Tibial nerve (tissue), 3 donors: ENCODE results near the gene SDK1.

Experiments used
- POLR2A ChIP-seq, 2 donors: fragments of 450-650 bp; IDR thresholded peaks; one replicate each; pipeline ENCODE4 v1.6.1; 2017; ENCODE audit warnings: antibody characterized with exemption in 2 of 2, mild to moderate bottlenecking in 2 of 2, moderate library complexity in 2 of 2
- TF ChIP-seq, protein P1 (sequence below), 5 experiments: fragments of 200-600 bp in 3 of 5; fragments of 450-650 bp in 2 of 5; sonication (generic) in 3 of 5; IDR thresholded peaks; one replicate each; pipeline ENCODE4 v1.5.1; 2016 to 2019; ENCODE audit warnings: antibody characterized with exemption in 5 of 5, mild to moderate bottlenecking in 3 of 5, moderate library complexity in 2 of 5

GRCh38 chr7:3501671-3502070 is 200.6 kb downstream of the SDK1 start:
- TF ChIP-seq, protein P1, sequence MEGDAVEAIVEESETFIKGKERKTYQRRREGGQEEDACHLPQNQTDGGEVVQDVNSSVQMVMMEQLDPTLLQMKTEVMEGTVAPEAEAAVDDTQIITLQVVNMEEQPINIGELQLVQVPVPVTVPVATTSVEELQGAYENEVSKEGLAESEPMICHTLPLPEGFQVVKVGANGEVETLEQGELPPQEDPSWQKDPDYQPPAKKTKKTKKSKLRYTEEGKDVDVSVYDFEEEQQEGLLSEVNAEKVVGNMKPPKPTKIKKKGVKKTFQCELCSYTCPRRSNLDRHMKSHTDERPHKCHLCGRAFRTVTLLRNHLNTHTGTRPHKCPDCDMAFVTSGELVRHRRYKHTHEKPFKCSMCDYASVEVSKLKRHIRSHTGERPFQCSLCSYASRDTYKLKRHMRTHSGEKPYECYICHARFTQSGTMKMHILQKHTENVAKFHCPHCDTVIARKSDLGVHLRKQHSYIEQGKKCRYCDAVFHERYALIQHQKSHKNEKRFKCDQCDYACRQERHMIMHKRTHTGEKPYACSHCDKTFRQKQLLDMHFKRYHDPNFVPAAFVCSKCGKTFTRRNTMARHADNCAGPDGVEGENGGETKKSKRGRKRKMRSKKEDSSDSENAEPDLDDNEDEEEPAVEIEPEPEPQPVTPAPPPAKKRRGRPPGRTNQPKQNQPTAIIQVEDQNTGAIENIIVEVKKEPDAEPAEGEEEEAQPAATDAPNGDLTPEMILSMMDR (IDR thresholded peaks at IDR 0.05): no peak
- no peak for TF ChIP-seq POLR2A (IDR thresholded peaks at IDR 0.05)
